ENCODE results near the gene SATB2.

Gene SATB2

GRCh38 chr2:199457147-199458008 is at the start of gene SATB2:
Gene SATB2 (minus strand): TSS chr2:199457939. CDS start chr2:199456037, 1,902 bp downstream.
- no peak for DNase-seq

- no peak for DNase-seq
These were observed 48.1 kb upstream of the SATB2 start for GRCh38 chr2:199505755-199506403.

GRCh38 chr2:199503148-199503547 is 45.4 kb upstream of the SATB2 start:
- no peak for DNase-seq

DNA sequence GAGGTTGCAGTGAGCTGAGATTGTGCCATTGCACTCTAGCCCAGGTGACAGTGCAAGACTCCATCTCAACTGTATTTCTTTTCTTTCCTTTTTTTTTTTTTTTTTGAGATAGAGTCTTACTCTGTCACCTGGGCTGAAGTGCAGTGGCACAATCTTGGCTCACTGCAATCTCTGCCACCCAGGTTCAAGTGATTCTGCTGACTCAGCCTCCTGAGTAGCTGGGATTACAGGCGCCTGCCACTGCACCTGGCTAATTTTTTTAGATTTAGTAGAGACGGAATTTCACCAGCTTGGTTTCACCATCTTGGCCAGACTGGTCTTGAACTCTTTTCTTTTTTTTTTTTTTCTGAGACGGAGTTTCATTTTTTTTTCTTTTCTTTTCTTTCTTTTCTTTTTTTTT is 41.3 kb upstream of the SATB2 start:
- DNase-seq = no peak

DNA sequence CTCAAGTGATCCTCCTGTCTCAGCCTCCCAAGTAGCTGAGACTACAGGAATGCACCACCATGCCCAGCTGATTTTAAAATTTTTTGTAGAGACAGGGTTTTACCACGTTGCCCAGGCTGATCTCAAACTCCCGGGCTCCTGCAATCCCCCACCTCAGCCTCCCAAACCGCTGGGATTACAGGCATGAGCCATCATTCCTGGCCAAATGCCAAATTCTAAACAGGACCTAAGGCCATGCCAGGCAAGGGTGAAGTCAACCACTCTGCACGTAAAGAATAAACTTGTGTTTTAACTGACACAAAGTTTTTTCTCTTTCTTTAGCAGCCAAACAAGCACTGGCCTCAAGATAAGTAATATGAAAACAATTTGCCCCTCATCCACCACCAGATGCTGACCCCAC is 37.4 kb upstream of the SATB2 start:
- DNase-seq = no peak

- no peak for DNase-seq
These were observed 32.3 kb upstream of the SATB2 start for GRCh38 chr2:199490049-199490448.

DNA sequence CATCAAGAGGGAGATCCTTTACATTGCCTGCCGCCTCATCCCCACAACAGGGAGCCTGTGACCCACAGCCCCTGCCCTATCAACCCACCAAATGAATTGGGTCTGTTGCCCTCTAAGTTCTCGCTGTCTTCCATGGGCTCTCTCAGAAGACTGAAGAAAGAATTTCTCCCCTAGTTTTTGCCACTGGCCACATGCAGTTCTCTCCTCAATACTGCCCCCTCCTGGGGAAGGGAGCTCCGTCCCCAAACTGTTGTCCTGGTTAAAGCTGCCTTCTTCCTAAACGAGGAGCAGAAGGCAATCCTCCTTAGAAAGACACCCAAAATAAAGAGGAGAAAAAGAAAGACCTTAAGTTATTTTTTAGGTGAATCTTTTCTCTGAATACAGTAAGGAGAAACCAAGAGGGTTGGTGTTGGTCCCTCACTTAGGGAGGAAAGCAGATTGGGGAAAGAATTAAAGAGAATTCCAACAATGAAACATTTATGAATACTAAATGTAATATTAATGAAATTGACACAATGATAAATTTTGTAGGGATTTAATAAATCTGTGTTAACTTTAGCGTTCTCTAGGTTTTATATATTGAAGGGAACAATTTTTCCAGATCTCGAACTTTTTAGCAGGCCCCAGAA is 31.1 kb upstream of the SATB2 start:
- DNase-seq = no peak

- DNase-seq = no peak
These were observed 28.1 kb upstream of the SATB2 start for GRCh38 chr2:199485732-199486335.

DNA sequence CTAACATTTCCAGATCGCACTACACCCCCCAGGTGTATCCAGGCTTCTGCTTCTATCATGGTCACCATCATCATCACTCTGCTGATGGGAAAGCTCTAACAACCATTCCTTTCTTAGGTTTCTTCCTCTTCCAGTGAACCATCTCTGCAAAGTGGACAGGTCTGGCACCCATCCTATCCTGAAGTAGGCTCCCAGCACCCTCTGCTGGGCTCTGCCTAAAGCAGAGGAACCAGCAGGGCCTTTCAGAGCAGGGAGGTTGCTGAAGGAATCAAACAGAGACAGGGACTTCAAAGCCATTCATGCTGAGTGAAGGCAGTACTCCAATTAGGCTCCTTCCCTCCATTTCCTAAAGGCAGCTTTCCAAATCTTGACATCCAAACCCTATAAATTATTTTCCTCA is 27.2 kb upstream of the SATB2 start:
- no peak for DNase-seq

GRCh38 chr2:199480966-199481365 is 23.2 kb upstream of the SATB2 start:
- no peak for DNase-seq

DNA sequence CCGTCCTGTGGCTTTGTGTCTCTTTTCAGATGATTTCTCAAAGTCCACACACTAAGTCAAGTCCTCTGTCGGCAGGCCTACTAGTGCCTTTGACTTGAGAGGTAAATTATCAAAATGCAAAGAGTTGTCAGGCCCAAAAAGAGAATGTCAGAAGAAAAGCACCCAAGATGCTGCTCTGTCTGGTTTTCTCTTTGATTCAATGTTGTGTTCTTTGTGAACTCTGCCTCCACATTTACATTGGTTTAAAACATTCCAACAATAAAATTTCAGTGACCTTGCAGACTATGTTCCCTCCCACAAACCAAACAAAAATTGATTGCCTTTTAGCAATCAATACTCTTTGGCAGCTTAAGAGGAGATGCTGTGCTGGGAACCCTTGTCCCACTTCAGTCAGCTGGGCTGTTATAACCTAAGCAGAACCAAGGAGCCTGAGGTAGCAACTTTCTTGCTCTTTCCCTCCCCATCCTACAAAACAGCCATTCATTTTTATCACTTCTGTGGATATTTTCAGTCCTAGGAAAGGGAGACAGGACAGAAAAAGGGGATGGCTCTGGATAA is 19.6 kb upstream of the SATB2 start:
- no peak for DNase-seq

GRCh38 chr2:199471443-199472057 is 13.8 kb upstream of the SATB2 start:
- no peak for DNase-seq

GRCh38 chr2:199470672-199471442 is 13.1 kb upstream of the SATB2 start:
- no peak for DNase-seq

DNA sequence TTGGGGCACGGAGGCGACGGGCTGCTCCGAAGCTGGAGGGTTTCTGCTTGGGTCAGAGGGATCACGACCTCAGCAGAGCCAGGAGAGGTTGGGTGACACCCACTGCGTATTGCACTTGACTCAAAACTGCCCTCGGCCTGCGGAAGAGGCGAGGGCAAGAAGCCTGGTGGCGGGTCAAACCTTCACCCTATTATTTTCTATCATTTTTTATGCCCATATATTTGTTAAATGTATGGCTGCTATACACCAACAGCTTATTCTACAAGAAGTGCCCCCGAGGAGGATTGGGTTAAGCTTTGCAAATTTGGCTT is 12.6 kb upstream of the SATB2 start:
- DNase-seq = no peak

GRCh38 chr2:199469514-199470360 is 12.0 kb upstream of the SATB2 start:
- DNase-seq = no peak

GRCh38 chr2:199468561-199469513 is 11.1 kb upstream of the SATB2 start:
- DNase-seq = no peak

GRCh38 chr2:199467066-199467822 is 9.5 kb upstream of the SATB2 start:
- DNase-seq = no peak

- DNase-seq = no peak
These were observed 8.9 kb upstream of the SATB2 start for GRCh38 chr2:199466692-199467065.
